GM18951 (cell line): ENCODE measurements around the gene HIPK1.
"Not testable (repeated sequence)": the region's sequence is repeated elsewhere in the genome, so short reads cannot be mapped to it uniquely, and the experiment has no call there.

Experiments
- POLR2A ChIP-seq: IDR thresholded peaks from 4 replicates; pipeline ENCODE4 v1.6.1; 2011; ENCODE audit warnings: mild to moderate bottlenecking; ENCODE audit not compliant: insufficient read length, insufficient read depth; ENCODE audit errors: extremely low read depth
- in situ Hi-C: fragments of 300-500 bp; cut with MboI; formaldehyde crosslinking; loops from one replicate; pipeline ENCODE4 v1.12.0; 2022; ENCODE audit warnings: low sequenced_read_pairs, mixed read lengths, inconsistent platforms; ENCODE audit not compliant: unreplicated experiment

Gene HIPK1

GRCh38 chr1:114003431-114003830, 74.3 kb downstream of the HIPK1 start:
- TF ChIP-seq POLR2A: no peak
- in situ Hi-C loops: no loop called here

GRCh38 chr1:114006825-114007224, 77.7 kb downstream of the HIPK1 start:
- in situ Hi-C loops: not testable (repeated sequence)

DNA sequence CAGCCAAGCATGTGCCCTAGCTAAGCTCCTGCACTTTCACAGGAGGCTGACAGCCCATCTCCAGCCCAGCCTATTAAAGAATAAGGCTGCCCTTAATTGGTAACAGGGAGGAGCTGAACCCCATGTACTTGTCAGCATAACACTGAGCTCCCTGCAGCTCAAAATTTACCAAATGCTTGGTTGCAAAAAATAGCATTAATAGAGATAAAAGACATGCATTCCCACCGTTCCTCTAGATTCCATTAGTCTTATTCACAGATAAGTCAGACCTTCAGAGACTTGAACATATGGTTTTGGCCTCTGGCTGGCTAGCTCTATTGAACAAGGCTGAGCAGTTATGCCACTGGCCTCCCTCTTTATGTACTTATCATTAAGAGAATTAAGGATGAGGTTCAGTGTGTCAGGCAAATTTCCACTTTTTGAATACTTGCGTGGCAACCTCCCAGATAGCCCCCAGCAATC, 79.4 kb downstream of the HIPK1 start:
- in situ Hi-C loops: no loop called here

GRCh38 chr1:114008993-114009392, 79.9 kb downstream of the HIPK1 start:
- no peak for TF ChIP-seq POLR2A
- in situ Hi-C loops: no loop called here

More for the DNA sequence above, 79.4 kb downstream of the HIPK1 start:
- TF ChIP-seq POLR2A: no peak

- in situ Hi-C loops: no loop called here
- no peak for TF ChIP-seq POLR2A
Observed at GRCh38 chr1:114009393-114009792, 80.3 kb downstream of the HIPK1 start.

- in situ Hi-C loops: no loop called here
- no peak for TF ChIP-seq POLR2A
Observed at GRCh38 chr1:114010433-114011184, 81.5 kb downstream of the HIPK1 start.

- TF ChIP-seq POLR2A: no peak
- in situ Hi-C loops: no loop called here
Observed at GRCh38 chr1:114011796-114012195, 82.7 kb downstream of the HIPK1 start.

- in situ Hi-C loops: no loop called here
Observed at GRCh38 chr1:114015075-114015474, 86.0 kb downstream of the HIPK1 start.

GRCh38 chr1:114019724-114020123, 90.6 kb downstream of the HIPK1 start:
- in situ Hi-C loops: not testable (repeated sequence)

More at GRCh38 chr1:114015075-114015474, 86.0 kb downstream of the HIPK1 start:
- no peak for TF ChIP-seq POLR2A

- in situ Hi-C loops: no loop called here
Observed at GRCh38 chr1:114021665-114022099, 92.6 kb downstream of the HIPK1 start.

DNA sequence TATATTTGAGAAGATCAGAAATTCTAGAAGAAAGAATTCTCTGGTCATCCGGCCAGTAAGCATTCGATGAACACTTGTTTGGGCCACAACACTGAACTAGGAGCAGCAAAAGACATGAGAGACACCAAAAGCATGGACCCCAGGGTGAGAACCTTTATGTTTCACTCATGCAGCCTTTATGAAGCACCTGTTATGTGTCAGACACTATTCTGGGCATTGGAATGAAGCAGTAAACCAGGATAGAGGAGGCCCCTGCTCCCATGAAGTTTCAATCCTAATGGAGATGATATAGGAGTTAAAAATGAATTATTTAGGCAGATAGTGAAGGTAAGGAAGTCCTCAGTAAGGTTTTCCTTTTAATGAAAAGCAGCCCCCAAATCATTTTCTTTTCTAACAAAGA, 93.8 kb downstream of the HIPK1 start:
- TF ChIP-seq POLR2A: no peak
- in situ Hi-C loops: no loop called here

More at GRCh38 chr1:114021665-114022099, 92.6 kb downstream of the HIPK1 start:
- TF ChIP-seq POLR2A: no peak

DNA sequence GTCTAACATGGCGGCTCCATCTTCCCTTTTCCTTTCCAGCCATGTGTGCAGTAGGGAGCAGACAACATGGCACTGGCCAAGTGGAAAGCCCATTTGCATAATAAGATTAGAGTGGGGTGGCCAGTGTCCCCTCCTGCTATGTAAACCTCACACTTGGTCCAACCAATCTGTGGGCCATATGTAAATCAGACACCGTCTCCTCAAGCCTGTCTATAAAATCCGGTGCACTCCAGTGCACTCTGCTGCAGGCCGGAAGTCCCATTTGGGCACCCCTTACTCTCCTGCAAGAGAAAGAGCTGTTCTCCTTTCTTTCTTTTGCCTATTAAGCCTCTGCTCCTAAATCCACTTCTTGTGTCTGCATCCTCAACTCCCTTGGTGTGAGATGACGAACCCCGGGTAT, 94.3 kb downstream of the HIPK1 start:
- in situ Hi-C loops: no loop called here

DNA sequence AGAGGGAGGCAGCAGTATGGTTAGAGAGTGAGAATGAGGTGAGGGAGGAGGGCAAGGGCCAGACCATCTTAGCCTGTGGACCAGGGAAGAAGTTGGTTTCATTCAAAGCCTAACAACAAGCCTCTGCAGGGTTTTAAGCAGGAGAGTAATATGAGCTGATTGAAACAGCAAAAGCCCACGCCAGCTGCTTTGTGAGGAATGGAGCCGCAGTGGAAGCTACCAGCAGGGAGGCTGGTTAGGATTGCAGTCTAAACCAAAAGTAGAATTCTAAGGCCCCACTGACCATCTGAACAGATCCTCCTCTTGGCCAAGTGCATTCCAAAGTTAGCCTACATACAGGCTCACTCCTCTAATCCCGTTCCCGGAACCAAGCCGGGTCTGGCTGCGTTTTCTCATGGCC, 94.9 kb downstream of the HIPK1 start:
- in situ Hi-C loops: no loop called here
- TF ChIP-seq POLR2A: no peak

More for the DNA sequence above, 94.3 kb downstream of the HIPK1 start:
- TF ChIP-seq POLR2A: no peak

GRCh38 chr1:114025609-114026401, 96.7 kb downstream of the HIPK1 start:
- no peak for TF ChIP-seq POLR2A
- in situ Hi-C loops: no loop called here
